ENCODE measurements around the gene FRMD4B.

- TF ChIP-seq CTCF (IDR thresholded peaks at IDR 0.05) (no peak), POLR2AphosphoS5 (IDR thresholded peaks at IDR 0.05) (no peak)
Observed at GRCh38 chr3:69357196-69357595, 28.7 kb downstream of the FRMD4B start.

Data from transverse colon (tissue), 4 donors.